HG02642 (cell line): ENCODE data around the gene ARID3C.

ENCODE experiments used
- ATAC-seq: cut with Tn5 transposase; IDR thresholded peaks from one replicate; pipeline ENCODE4 v1.9.1; 2021; ENCODE audit warnings: mild to moderate bottlenecking; ENCODE audit not compliant: unreplicated experiment, poor library complexity

Gene ARID3C

GRCh38 chr9:34603610-34604231, 25.1 kb downstream of the ARID3C start:
- ATAC-seq: peak; percentile 66

GRCh38 chr9:34601937-34602573, 26.8 kb downstream of the ARID3C start:
- ATAC-seq: no peak

- no peak for ATAC-seq
These were observed 28.0 kb downstream of the ARID3C start for GRCh38 chr9:34600908-34601307.

GRCh38 chr9:34599546-34599945, 29.3 kb downstream of the ARID3C start:
- ATAC-seq: no peak

DNA sequence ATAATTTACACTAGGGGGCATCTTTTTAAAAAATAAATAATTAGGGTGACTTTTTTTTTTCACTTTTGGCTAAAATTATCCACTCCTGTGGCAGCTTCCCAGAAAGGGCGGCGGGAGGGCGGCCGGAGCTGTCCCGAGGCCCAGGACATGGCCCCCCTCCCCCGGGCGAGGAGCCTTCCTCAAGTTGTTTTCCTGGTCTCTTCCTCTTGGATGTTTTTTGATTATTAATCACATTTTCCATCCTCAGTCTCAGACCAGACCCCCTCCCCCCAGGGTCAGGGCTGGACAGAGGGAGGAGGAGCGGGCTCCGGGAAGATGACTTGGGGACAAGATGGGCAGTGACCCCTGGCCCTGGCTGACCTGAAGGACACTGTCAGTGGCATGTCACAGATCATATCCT, 34.7 kb downstream of the ARID3C start:
- no peak for ATAC-seq

DNA sequence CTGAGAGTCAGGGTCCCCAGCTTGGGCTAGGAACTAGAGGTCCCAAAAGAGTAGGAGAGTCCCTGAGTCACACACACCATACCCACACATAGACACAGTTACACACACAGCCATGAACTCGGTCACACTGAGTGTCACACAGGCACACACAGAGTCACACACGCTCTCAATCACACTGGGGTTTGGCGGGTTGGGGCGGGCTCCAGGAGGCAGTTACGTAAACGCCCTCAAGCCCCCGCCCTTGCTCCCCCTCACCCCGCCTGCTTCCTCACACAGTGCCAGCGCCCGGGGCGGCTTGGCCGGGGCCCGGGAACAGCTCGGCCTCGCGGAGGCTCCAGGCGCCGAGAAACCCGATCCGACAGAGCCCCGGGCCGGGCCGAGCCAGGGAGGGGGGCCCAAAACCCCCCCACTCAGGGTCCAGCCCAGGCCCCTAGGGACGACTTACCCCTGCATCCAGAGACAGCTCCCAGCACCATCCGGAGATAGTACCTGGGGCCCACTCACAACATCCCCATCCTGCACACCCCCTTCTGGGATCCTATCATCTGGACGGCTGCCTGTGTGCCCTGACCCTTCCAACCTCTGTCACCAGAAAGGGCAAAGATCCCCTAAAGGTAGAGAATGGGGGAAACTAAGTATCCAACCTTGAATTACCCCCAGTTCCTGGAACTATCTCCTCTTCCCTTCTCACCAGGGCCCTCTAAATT, 35.8 kb downstream of the ARID3C start:
- ATAC-seq: no peak

DNA sequence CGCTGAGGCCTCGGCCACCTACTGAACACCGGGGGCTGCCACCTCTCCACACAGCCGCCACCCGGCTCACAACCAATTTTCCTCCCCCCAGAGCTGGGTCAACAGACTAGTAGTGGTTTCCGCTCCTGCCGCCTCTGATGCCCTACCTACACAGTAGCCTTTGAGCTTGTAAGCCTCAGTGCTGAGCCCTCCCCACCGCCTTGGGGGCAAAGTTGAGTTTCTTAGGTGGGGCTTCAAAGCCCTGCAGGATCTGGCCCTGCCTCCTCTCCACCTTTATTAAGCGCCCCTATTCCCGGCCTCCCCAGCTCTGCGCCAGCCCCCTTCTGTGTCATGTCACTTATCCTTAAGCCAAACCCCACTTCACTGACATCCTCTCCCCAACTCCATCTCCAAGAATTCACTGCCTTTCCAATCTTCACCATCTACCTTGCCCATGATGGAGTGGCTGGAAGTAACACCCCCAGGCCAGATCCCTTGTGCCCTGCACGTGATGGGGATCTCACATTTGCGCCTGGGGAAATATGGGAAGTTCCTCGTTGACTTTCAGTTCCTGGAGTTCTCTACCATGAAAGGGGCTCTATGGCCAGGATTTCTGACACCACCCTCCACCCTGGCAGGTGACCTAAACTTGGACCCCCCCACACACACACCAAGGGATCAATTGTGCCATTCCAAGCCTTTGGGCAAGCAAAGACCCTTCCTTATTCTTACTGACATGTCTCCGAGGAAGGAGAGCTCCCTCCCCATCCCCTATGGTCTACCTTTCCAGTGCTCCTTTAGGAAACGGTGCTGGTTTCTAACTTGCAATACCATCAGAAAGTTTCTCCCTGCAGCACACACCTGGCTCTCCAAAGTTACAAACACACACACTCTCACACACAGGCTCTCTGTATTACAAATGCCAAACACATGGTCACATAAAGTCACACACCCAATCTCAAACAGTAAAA, 36.7 kb downstream of the ARID3C start:
- no peak for ATAC-seq

DNA sequence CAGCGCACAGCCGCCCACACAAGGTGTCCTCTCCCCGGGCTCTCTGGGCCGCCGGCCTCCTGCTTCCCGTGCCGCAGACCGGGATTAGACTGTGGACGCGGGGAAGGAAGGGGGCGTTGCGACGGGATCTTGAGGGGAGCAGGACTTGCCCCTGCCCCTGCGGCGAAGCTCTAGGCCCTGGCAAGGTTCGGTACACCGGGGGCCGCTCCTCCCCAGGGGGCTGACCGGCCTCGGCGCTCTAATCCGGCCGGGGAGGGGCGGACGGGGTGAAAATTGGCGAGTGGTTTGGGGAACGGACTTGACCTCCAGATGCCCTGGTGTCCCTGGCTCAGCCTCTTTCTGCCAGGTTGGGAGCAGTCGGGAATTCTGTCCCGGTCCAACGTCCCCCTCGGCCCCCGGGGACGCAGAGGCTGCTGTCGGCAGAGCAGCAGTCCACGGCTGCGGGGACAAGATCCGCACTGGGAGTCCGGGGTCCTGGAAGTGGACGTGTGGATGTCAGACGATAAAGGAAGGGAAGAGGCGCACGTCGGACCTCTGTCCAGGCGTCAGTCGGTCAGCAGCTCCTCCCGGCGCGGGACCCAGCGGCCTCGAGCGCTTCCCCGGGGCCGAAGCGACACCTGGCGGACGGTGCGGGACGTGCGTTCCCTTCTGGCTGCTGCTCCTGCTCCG, 37.5 kb downstream of the ARID3C start:
- peak; percentile 75 for ATAC-seq

DNA sequence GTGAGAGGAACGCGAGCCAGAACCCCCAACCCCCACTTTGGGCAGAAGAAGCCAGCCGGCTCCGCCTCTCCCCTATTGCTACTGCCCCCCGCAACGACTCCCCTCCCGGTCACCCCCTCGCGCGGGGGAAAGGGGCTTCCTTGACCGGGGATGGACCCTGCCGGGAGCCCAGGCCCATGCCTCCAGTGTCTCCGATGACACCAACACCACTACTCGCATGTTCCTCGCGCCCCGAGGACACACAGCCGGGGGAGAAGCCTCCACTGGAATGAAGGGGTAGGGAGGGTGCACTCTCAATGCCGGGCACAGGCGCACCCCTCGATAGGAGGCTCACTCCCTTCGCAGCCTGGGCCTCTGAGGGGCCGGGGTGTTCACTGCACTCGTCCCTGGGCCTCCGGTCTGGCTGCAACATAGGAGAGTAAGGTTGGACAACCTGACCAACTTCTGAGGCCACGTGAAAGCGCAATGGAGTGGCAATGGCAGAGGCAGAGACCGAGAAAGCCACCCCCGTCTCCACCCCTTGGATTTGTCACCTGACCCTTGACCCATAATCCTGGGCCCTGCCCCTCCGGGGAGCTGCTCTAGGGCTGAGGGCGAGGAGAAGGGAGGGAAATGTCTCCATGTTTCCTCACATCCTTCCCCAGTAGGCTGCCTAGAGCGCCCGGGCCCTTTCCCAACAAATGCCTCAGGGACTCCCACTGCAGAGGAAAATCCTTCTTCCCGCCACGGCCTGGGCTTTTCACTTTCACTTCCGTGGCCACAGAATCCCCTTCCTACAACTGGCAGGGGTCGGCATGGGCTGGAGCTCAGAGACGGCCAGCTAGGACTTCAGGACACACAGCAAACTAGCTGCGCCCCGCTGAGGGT, 38.3 kb downstream of the ARID3C start:
- ATAC-seq: no peak

DNA sequence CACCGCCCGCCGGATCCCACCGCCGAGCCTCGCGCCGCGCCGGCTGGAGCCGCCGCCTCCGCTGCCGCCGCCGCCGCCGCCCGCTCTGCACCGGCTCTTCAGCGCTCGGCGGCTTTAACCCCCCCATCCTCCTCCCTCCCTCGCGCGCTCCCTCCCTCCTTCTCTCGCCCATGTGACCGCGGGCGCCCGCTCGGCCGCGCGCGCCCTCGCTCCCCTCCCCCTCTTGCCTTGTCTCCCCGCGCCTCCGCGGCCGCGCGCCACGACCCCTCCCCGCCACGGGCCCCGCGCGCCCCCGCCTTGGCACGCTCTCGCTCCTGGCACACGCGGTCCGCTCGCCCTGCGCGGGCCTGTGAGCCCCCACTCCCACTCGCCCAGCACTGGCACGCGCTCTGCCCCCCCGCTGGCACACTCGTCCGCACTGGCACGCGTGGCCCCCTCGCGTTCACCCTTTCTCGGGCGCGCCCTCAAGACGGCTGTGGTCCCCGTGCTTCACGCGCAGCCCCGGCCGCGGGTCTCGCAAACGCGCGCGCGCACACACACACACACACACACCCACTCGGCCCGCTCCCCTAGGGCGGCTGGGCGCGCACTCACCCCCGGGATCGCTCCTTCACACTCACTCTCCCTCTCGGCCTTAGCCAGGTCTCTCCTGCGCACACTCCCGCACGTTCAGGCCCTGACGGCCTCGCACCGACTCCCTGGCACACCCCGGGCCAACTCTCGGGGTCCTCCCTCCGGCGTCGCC, 39.1 kb downstream of the ARID3C start, which contains the start of gene CNTFR:
CNTFR (minus strand) TSS at position 89 of the 745 bp plus-strand sequence. CDS start 20,743 bp downstream, outside the sequence.
- ATAC-seq: no peak

GRCh38 chr9:34588671-34589635, 39.9 kb downstream of the ARID3C start:
- ATAC-seq: no peak

DNA sequence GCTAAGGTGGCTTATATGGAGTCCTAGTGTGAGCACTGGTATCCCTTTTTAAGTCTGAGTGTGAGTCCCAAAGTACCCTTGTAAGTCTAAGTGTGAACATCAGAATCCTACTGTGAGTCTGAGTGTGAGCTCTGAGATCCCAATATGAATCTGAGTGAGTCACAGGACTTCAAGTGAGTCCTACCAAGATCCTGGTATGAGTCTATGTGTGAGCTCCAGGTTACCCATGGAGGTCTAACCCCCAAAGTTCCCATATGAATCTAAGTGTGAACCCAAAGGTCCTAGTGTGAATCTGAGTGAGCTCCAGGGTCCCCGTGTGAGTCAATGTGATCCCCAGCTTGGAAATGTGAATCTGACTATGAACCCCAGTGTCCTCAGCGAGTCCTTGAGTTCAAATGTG, 41.6 kb downstream of the ARID3C start:
- ATAC-seq: no peak

- ATAC-seq: no peak
These were observed 42.8 kb downstream of the ARID3C start for GRCh38 chr9:34585946-34586669.

GRCh38 chr9:34584970-34585369, 43.9 kb downstream of the ARID3C start:
- ATAC-seq: no peak

DNA sequence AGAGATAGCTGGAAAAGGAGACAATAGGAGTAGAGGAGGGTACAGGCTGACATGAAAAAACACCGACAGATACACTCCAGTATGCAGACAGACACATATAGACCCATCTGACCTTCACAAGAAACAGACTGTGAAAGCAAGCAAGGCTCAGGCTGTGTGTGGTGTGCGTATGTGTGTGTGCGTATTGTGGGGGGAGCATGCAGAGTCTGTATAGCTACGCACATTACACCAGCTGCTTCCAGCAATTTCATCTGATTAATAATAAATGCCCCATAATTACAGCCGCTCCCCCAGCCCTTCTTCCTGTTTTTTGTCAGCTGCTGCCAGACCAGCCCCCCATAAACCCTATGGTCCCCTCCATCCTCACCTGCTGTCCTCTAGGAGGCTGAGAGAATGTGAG, 46.1 kb downstream of the ARID3C start:
- no peak for ATAC-seq

DNA sequence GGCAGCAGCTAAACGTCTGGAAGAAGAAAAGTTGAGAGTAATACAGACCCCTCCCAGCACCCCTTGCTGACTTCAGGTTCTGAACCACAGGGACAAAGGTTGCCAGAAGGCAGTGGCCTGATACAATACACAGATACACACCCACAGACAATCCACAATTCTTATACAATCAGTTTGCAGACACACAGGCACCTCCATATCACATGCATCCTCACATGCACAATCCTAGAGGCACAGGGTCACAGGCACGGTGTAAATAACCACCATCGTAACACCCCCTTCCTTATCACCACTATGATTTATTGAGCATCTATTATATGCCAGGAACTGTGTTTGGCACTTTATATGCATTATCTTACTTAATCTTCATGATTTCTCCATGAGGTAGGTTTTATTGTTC, 47.5 kb downstream of the ARID3C start:
- ATAC-seq: no peak

GRCh38 chr9:34580358-34580757, 48.5 kb downstream of the ARID3C start:
- no peak for ATAC-seq
